ENCODE measurements around the gene CAMTA1. TPM values are rescaled to one million over a fixed set of nuclear protein-coding genes. Genes with fewer than 3 reads are reported as not detected.

The CAMTA1 gene
- total RNA-seq, 1 experiment from 2014 or later = 60.0 TPM

DNA sequence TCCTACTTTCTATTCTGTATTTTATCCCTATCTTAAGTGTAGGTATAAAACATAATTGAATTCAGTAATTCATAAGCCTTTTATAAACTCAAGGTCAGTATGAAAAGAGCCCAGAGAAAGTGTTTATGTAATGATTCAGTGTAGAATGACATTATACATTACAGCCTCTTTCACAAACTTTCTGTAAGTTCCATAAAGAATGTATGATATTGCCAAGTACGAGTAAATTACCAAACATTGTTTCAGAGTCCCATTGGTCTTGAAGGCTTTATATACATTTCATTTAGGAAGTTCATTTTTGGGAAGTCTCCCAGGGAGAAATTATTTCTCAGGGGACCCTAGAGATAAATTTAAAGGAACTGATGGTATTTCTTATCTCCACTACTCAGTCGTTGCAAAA lies 948.0 kb downstream of the CAMTA1 start:
- Mint-ChIP-seq H3K27me3 (ENCODE audit: insufficient read depth, unreplicated experiment) (no peaks in the 10 kb centered on the region), H3K36me3 (ENCODE audit: insufficient read depth, unreplicated experiment) (peaks cover 5% of the 10 kb centered on the region), H3K9me3 (ENCODE audit: unreplicated experiment) (no peaks in the 10 kb centered on the region), H3K27ac (ENCODE audit: unreplicated experiment) (no peak overlapping the region), H3K4me1 (ENCODE audit: low read depth, unreplicated experiment) (no peaks in the 10 kb centered on the region), H3K4me3 (ENCODE audit: unreplicated experiment) (no peak overlapping the region)
- POLR2A ChIA-PET = no interaction called here
- Histone ChIP-seq H3K4me1 (no peaks in the 10 kb centered on the region), H3K36me3 (ENCODE audit: control insufficient read depth, insufficient read depth, low read length) (no peaks in the 10 kb centered on the region), H3K4me3 (ENCODE audit: low read depth, low read length) (no peak overlapping the region), H3K9me3 (no peaks in the 10 kb centered on the region), H3K27me3 (replicated peaks; ENCODE audit: control insufficient read depth, insufficient read depth, low read length) (no peaks in the 10 kb centered on the region)
- TF ChIP-seq, protein P1, sequence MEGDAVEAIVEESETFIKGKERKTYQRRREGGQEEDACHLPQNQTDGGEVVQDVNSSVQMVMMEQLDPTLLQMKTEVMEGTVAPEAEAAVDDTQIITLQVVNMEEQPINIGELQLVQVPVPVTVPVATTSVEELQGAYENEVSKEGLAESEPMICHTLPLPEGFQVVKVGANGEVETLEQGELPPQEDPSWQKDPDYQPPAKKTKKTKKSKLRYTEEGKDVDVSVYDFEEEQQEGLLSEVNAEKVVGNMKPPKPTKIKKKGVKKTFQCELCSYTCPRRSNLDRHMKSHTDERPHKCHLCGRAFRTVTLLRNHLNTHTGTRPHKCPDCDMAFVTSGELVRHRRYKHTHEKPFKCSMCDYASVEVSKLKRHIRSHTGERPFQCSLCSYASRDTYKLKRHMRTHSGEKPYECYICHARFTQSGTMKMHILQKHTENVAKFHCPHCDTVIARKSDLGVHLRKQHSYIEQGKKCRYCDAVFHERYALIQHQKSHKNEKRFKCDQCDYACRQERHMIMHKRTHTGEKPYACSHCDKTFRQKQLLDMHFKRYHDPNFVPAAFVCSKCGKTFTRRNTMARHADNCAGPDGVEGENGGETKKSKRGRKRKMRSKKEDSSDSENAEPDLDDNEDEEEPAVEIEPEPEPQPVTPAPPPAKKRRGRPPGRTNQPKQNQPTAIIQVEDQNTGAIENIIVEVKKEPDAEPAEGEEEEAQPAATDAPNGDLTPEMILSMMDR (IDR thresholded peaks at IDR 0.05; ENCODE audit: insufficient read depth in 1 of 2, low read depth in 1 of 2, low read length in 1 of 2, severe bottlenecking in 1 of 2, unreplicated experiment in 1 of 2) = no peak
- intact Hi-C loops (cut with micrococcal nuclease; ENCODE audit: unreplicated experiment) = no loop called here
- no peak for DNase-seq
- no TSS peak for BruUV-seq (replicated peaks)
- CTCF ChIA-PET = no interaction called here

DNA sequence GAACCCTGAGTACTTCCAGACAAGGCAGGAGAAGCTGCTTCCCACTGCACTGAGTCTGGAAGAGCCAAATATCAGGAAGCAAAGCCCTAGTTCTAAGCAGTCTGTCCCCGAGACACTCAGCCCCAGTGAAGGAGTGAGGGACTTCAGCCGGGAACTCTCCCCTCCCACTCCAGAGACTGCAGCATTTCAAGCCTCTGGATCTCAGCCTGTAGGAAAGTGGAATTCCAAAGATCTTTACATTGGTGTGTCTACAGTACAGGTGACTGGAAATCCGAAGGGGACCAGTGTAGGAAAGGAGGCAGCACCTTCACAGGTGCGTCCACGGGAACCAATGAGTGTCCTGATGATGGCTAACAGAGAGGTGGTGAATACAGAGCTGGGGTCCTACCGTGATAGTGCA lies 952.8 kb downstream of the CAMTA1 start:
- no peaks in the 10 kb centered on the region for H3K36me3 ChIP-seq (ENCODE audit: control insufficient read depth, insufficient read depth, low read length)
- intact Hi-C loops (cut with micrococcal nuclease; ENCODE audit: unreplicated experiment) = no loop called here
- Mint-ChIP-seq H3K4me1 (ENCODE audit: low read depth, unreplicated experiment) (no peaks in the 10 kb centered on the region), H3K27ac (ENCODE audit: unreplicated experiment) (no peak overlapping the region), H3K27me3 (ENCODE audit: insufficient read depth, unreplicated experiment) (no peaks in the 10 kb centered on the region), H3K9me3 (ENCODE audit: unreplicated experiment) (no peaks in the 10 kb centered on the region), H3K4me3 (ENCODE audit: unreplicated experiment) (no peak overlapping the region), H3K36me3 (ENCODE audit: insufficient read depth, unreplicated experiment) (peaks cover 5% of the 10 kb centered on the region)
- ChIA-PET POLR2A (no interaction called here), CTCF (interaction anchor here (0.5 kb wide), 1 partner anchor 1191 kb away, joined by 3 read pairs; no protein-coding TSS in a partner anchor)
- H3K27me3 ChIP-seq (replicated peaks; ENCODE audit: control insufficient read depth, insufficient read depth, low read length) = no peaks in the 10 kb centered on the region
- no peak for DNase-seq
- TF ChIP-seq, protein P1 (IDR thresholded peaks at IDR 0.05; ENCODE audit: insufficient read depth in 1 of 2, low read depth in 1 of 2, low read length in 1 of 2, severe bottlenecking in 1 of 2, unreplicated experiment in 1 of 2) = no peak
- BruUV-seq (replicated peaks) = no TSS peak
- no peaks in the 10 kb centered on the region for H3K4me1 ChIP-seq
- H3K4me3 ChIP-seq (ENCODE audit: low read depth, low read length) = no peak overlapping the region
- H3K9me3 ChIP-seq = no peaks in the 10 kb centered on the region

DNA sequence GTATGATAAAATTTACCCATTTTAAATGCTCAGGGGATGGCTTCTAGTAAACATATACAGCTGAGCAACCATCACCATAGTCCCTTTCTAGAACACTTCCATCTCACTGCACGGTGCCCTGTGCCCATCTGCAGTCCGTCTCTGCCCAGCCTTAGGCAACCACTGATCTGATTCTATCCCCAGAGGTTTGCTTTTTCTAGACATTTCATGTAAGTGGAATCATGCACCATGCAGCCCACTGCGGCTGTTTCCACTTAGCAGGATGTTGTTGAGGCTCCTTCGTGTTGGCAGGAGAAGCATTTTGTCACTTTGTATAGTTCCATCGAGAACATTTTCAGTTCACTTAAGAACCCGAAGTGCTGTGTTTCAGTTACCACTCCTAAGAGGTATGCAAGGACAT lies 958.1 kb downstream of the CAMTA1 start:
- DNase-seq = no peak
- Histone ChIP-seq H3K4me1 (no peaks in the 10 kb centered on the region), H3K4me3 (ENCODE audit: low read depth, low read length) (no peak overlapping the region), H3K9me3 (no peaks in the 10 kb centered on the region), H3K27me3 (replicated peaks; ENCODE audit: control insufficient read depth, insufficient read depth, low read length) (no peaks in the 10 kb centered on the region), H3K36me3 (ENCODE audit: control insufficient read depth, insufficient read depth, low read length) (no peaks in the 10 kb centered on the region)
- TF ChIP-seq, protein P1 (IDR thresholded peaks at IDR 0.05; ENCODE audit: insufficient read depth in 1 of 2, low read depth in 1 of 2, low read length in 1 of 2, severe bottlenecking in 1 of 2, unreplicated experiment in 1 of 2) = no peak
- POLR2A ChIA-PET = no interaction called here
- Mint-ChIP-seq H3K4me1 (ENCODE audit: low read depth, unreplicated experiment) (no peaks in the 10 kb centered on the region), H3K27me3 (ENCODE audit: insufficient read depth, unreplicated experiment) (no peaks in the 10 kb centered on the region), H3K36me3 (ENCODE audit: insufficient read depth, unreplicated experiment) (no peaks in the 10 kb centered on the region), H3K27ac (ENCODE audit: unreplicated experiment) (no peak overlapping the region), H3K9me3 (ENCODE audit: unreplicated experiment) (no peaks in the 10 kb centered on the region), H3K4me3 (ENCODE audit: unreplicated experiment) (no peak overlapping the region)
- BruUV-seq (replicated peaks) = no TSS peak
- CTCF ChIA-PET = interaction anchor here (0.6 to 1.5 kb wide), 2 partner anchors 76 to 940 kb away, joined by 3 to 5 read pairs; no protein-coding TSS in a partner anchor
- intact Hi-C loops (cut with micrococcal nuclease; ENCODE audit: unreplicated experiment) = no loop called here
